HG02973 (cell line): ENCODE data around the gene SETD1A.

ENCODE experiments used
- ATAC-seq: cut with Tn5 transposase; IDR thresholded peaks from one replicate; pipeline ENCODE4 v1.9.1; 2021; ENCODE audit warnings: moderate library complexity; ENCODE audit not compliant: unreplicated experiment

The SETD1A gene

GRCh38 chr16:30953111-30953510 lies 4.4 kb upstream of the SETD1A start:
- no peak for ATAC-seq

GRCh38 chr16:30953511-30954124 lies 3.9 kb upstream of the SETD1A start:
- no peak for ATAC-seq

- no peak for ATAC-seq
These were observed 2.6 kb upstream of the SETD1A start for GRCh38 chr16:30954993-30955392.

- ATAC-seq: peak; percentile 28
These were observed 726 bp upstream of the SETD1A start for GRCh38 chr16:30956601-30957455.

- ATAC-seq: peak; percentile 18
These were observed 873 bp downstream of the SETD1A start for GRCh38 chr16:30958175-30959079.

- ATAC-seq: no peak
These were observed 3.8 kb downstream of the SETD1A start for GRCh38 chr16:30961384-30961783.

GRCh38 chr16:30963925-30964511 lies 6.5 kb downstream of the SETD1A start:
- ATAC-seq: no peak

GRCh38 chr16:30964574-30965226 lies 7.1 kb downstream of the SETD1A start:
- no peak for ATAC-seq

- no peak for ATAC-seq
These were observed 7.9 kb downstream of the SETD1A start for GRCh38 chr16:30965436-30965835.

- no peak for ATAC-seq
These were observed 8.6 kb downstream of the SETD1A start for GRCh38 chr16:30966033-30966619.

GRCh38 chr16:30967795-30968194 lies 10.2 kb downstream of the SETD1A start:
- no peak for ATAC-seq

- no peak for ATAC-seq
These were observed 11.8 kb downstream of the SETD1A start for GRCh38 chr16:30969246-30969842.

GRCh38 chr16:30971298-30971697 lies 13.7 kb downstream of the SETD1A start:
- no peak for ATAC-seq

- ATAC-seq: no peak
These were observed 15.3 kb downstream of the SETD1A start for GRCh38 chr16:30972872-30973271.

GRCh38 chr16:30974348-30974747 lies 16.8 kb downstream of the SETD1A start:
- ATAC-seq: no peak

- ATAC-seq: no peak
These were observed 18.9 kb downstream of the SETD1A start for GRCh38 chr16:30976486-30976885.

- no peak for ATAC-seq
These were observed 19.9 kb downstream of the SETD1A start for GRCh38 chr16:30977502-30977901.

GRCh38 chr16:30979170-30980022 lies 21.8 kb downstream of the SETD1A start:
- ATAC-seq: no peak

GRCh38 chr16:30980023-30980371 lies 22.4 kb downstream of the SETD1A start:
- no peak for ATAC-seq
